ENCODE results near the gene KYNU.

GRCh38 chr2:142981756-142982155 lies 104.3 kb downstream of the KYNU start:
- TF ChIP-seq FOXP4 (CRISPR knock-in tag; IDR thresholded peaks at IDR 0.05) (no peak), ZNF614 (CRISPR knock-in tag; IDR thresholded peaks at IDR 0.05; ENCODE audit: borderline replicate concordance) (no peak), CTCF (CRISPR knock-in tag; IDR thresholded peaks at IDR 0.05) (no peak), POLR2A (IDR thresholded peaks at IDR 0.05; ENCODE audit: insufficient read depth in 1 of 2, low read depth in 2 of 2, low read length in 2 of 2) (no peak), FOSL1 (CRISPR knock-in tag; IDR thresholded peaks at IDR 0.05; ENCODE audit: borderline replicate concordance) (no peak), CHCHD3 (CRISPR knock-in tag; IDR thresholded peaks at IDR 0.05) (no peak)

All from HepG2 (cell line).